Measurements from ENCODE around the gene RBM12. TPM values are rescaled to one million over a fixed set of nuclear protein-coding genes. Genes with fewer than 3 reads are reported as not detected.

The RBM12 gene
- total RNA-seq, 1 experiment from 2014 or later, result 100 TPM

DNA sequence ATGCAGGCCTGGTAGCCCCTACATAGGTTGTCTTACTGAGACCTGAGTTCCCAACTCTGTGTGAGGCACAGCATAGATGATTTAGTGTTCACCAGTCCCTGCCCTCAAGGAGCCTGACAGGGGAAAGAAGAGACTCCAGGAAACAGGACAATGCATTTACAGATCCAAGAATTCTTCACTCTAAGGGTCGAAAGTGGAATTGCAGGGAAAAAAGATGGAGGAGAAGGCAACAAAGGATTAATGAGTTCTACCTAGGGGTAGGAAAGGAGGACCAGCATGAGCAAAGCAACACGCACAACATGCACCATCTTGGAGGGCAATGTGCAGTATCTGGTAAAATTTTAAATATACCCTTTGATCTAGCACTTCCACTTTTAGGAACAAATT lies 43.1 kb downstream of the RBM12 start:
- BruUV-seq (replicated peaks), result no TSS peak
- ATAC-seq, result no peak
- Histone ChIP-seq H3K9me3 (ENCODE audit: control insufficient read depth, insufficient read depth, low read depth, low read length) (no peaks in the 10 kb centered on the region), H3K4me1 (ENCODE audit: control insufficient read depth, insufficient read depth, low read length) (no peaks in the 10 kb centered on the region; the same call in 1 of the 2 replicates), H3K27me3 (ENCODE audit: control insufficient read depth, insufficient read depth, low read length) (no peaks in the 10 kb centered on the region), H3K36me3 (ENCODE audit: control insufficient read depth, insufficient read depth, low read length) (no peaks in the 10 kb centered on the region; the same call in 1 of the 2 replicates), H3K4me3 (ENCODE audit: low read depth in 2 of 2, low read length in 2 of 2) (no peak overlapping the region), H3K27ac (ENCODE audit: low read length) (no peak overlapping the region)
- in situ Hi-C loops (cut with HindIII; ENCODE audit: low pct_unique_long_range_greater_than_20kb, low sequenced_read_pairs), result no loop called here
- intact Hi-C loops (cut with micrococcal nuclease; ENCODE audit: unreplicated experiment), result no loop called here
- TF ChIP-seq SIN3A (IDR thresholded peaks at IDR 0.05; ENCODE audit: borderline replicate concordance, insufficient read depth, low read depth, low read length) (no peak), TCF7L2 (IDR thresholded peaks at IDR 0.05; ENCODE audit: low read depth, low read length) (no peak), POLR2AphosphoS5 (IDR thresholded peaks at IDR 0.05; ENCODE audit: low read depth, low read length) (no peak)
- TF ChIP-seq, protein P1, sequence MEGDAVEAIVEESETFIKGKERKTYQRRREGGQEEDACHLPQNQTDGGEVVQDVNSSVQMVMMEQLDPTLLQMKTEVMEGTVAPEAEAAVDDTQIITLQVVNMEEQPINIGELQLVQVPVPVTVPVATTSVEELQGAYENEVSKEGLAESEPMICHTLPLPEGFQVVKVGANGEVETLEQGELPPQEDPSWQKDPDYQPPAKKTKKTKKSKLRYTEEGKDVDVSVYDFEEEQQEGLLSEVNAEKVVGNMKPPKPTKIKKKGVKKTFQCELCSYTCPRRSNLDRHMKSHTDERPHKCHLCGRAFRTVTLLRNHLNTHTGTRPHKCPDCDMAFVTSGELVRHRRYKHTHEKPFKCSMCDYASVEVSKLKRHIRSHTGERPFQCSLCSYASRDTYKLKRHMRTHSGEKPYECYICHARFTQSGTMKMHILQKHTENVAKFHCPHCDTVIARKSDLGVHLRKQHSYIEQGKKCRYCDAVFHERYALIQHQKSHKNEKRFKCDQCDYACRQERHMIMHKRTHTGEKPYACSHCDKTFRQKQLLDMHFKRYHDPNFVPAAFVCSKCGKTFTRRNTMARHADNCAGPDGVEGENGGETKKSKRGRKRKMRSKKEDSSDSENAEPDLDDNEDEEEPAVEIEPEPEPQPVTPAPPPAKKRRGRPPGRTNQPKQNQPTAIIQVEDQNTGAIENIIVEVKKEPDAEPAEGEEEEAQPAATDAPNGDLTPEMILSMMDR (IDR thresholded peaks at IDR 0.05), result no peak
- TF ChIP-seq, protein P2, sequence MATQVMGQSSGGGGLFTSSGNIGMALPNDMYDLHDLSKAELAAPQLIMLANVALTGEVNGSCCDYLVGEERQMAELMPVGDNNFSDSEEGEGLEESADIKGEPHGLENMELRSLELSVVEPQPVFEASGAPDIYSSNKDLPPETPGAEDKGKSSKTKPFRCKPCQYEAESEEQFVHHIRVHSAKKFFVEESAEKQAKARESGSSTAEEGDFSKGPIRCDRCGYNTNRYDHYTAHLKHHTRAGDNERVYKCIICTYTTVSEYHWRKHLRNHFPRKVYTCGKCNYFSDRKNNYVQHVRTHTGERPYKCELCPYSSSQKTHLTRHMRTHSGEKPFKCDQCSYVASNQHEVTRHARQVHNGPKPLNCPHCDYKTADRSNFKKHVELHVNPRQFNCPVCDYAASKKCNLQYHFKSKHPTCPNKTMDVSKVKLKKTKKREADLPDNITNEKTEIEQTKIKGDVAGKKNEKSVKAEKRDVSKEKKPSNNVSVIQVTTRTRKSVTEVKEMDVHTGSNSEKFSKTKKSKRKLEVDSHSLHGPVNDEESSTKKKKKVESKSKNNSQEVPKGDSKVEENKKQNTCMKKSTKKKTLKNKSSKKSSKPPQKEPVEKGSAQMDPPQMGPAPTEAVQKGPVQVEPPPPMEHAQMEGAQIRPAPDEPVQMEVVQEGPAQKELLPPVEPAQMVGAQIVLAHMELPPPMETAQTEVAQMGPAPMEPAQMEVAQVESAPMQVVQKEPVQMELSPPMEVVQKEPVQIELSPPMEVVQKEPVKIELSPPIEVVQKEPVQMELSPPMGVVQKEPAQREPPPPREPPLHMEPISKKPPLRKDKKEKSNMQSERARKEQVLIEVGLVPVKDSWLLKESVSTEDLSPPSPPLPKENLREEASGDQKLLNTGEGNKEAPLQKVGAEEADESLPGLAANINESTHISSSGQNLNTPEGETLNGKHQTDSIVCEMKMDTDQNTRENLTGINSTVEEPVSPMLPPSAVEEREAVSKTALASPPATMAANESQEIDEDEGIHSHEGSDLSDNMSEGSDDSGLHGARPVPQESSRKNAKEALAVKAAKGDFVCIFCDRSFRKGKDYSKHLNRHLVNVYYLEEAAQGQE (IDR thresholded peaks at IDR 0.05; ENCODE audit: insufficient read depth in 1 of 2, low read depth in 2 of 2, low read length in 1 of 2), result no peak
- no peak for DNase-seq (ENCODE audit: low read depth, low spot score)
- ChIA-PET POLR2A (no interaction called here), CTCF (no interaction called here)

DNA sequence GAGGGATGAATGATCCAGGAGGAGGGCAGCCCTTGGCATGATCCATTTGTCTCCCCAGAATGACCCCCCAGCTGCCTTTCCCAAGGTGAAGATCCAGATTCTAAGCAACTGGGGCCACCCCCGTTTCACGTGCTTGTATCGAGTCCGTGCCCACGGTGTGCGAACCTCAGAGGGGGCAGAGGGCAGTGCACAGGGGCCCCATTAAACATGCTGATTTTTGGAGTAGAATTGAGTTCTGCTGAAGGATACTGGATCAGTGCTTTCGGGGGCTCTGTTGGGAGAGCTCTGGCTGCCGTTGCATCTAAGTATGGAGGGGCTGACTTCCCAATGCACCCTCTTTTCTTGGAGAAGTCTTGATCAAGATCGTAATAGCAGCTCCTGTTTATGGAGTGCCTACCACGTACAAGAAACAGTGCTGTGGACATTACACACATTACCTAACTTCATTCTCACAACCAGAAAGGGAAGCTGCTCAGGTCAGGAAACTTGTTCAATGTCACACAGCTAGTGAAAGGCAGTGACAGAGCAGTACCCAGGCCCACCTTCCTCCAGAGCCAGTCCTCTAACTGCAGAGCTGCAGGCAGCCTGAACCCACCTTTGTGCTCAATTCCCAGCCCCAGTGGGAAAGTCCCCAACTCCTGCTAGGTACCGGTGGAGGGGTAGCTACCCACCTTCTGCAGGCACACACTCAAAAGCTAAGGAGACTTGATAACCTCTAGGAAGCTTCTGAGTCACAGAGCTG lies 43.7 kb downstream of the RBM12 start:
- ChIA-PET CTCF (no interaction called here), POLR2A (interaction anchor here (0.5 to 1.1 kb wide), 3 partner anchors 8 to 789 kb away, joined by 3 to 5 read pairs (median 3); no protein-coding TSS in a partner anchor)
- H3K36me3 ChIP-seq (ENCODE audit: control insufficient read depth, insufficient read depth, low read length), result no peaks in the 10 kb centered on the region; the same call in 1 of the 2 replicates
- H3K9me3 ChIP-seq (ENCODE audit: control insufficient read depth, insufficient read depth, low read depth, low read length), result no peaks in the 10 kb centered on the region
- intact Hi-C loops (cut with micrococcal nuclease; ENCODE audit: unreplicated experiment) (no loop called here), in situ Hi-C loops (cut with HindIII; ENCODE audit: low pct_unique_long_range_greater_than_20kb, low sequenced_read_pairs) (no loop called here)
- H3K4me3 ChIP-seq (ENCODE audit: low read depth in 2 of 2, low read length in 2 of 2), result no peak overlapping the region
- no peak overlapping the region for H3K27ac ChIP-seq (ENCODE audit: low read length)
- H3K27me3 ChIP-seq (ENCODE audit: control insufficient read depth, insufficient read depth, low read length), result no peaks in the 10 kb centered on the region
- no peak for DNase-seq (ENCODE audit: low read depth, low spot score)
- ATAC-seq, result no peak
- H3K4me1 ChIP-seq (ENCODE audit: control insufficient read depth, insufficient read depth, low read length), result no peaks in the 10 kb centered on the region; the same call in 1 of the 2 replicates
- TF ChIP-seq, protein P1 (IDR thresholded peaks at IDR 0.05), result no peak
- no peak for TF ChIP-seq TCF7L2 (IDR thresholded peaks at IDR 0.05; ENCODE audit: low read depth, low read length)
- TF ChIP-seq POLR2AphosphoS5 (IDR thresholded peaks at IDR 0.05; ENCODE audit: low read depth, low read length), result no peak
- TF ChIP-seq SIN3A (IDR thresholded peaks at IDR 0.05; ENCODE audit: borderline replicate concordance, insufficient read depth, low read depth, low read length), result no peak
- TF ChIP-seq, protein P2 (IDR thresholded peaks at IDR 0.05; ENCODE audit: insufficient read depth in 1 of 2, low read depth in 2 of 2, low read length in 1 of 2), result no peak
- no TSS peak for BruUV-seq (replicated peaks)
